ENCODE data around the gene ACVR2A.

- no peak for TF ChIP-seq CTCF (optimal IDR thresholded peaks at IDR 0.05 in 1 of 3, IDR thresholded peaks at IDR 0.05 in 1 of 3, conservative IDR thresholded peaks at IDR 0.05 in 1 of 3; ENCODE audit: extremely low read depth in 1 of 3, insufficient read depth in 2 of 3, low read length in 3 of 3)
- no peak for TF ChIP-seq EZH2 (IDR thresholded peaks at IDR 0.05; ENCODE audit: low read length)
Measured at GRCh38 chr2:147916723-147917122, 71.9 kb downstream of the ACVR2A start.
